Astrocyte of the spinal cord (primary cell): Measurements from ENCODE around the gene CACNG5.

ENCODE experiments used
- DNase-seq: peaks from one replicate; pipeline ENCODE4 v3.0.0; 2011; ENCODE audit warnings: low read depth, low spot score
- H3K4me3 ChIP-seq: 2 replicates; pipeline ENCODE4 v1.5.1; 2011; ENCODE audit warnings: low read depth, mild to moderate bottlenecking, low read length, moderate library complexity
- CTCF ChIP-seq: IDR thresholded peaks from 2 replicates; pipeline ENCODE4 v1.5.1; 2012; ENCODE audit warnings: low read depth, mild to moderate bottlenecking, low read length, inconsistent platforms
- in situ Hi-C: cut with HindIII; loops from 2 replicates; pipeline ENCODE4 v1.10.0; 2017; ENCODE audit warnings: low sequenced_read_pairs

Gene CACNG5

GRCh38 chr17:66814570-66814969, 20.3 kb upstream of the CACNG5 start:
- no peak for DNase-seq
- H3K4me3 ChIP-seq: no peak overlapping the region
- in situ Hi-C loops: no loop called here
- TF ChIP-seq CTCF: no peak

- no peak overlapping the region for H3K4me3 ChIP-seq
- no peak for TF ChIP-seq CTCF
- in situ Hi-C loops: no loop called here
- DNase-seq: no peak
Measured at GRCh38 chr17:66817750-66818149, 17.2 kb upstream of the CACNG5 start.

DNA sequence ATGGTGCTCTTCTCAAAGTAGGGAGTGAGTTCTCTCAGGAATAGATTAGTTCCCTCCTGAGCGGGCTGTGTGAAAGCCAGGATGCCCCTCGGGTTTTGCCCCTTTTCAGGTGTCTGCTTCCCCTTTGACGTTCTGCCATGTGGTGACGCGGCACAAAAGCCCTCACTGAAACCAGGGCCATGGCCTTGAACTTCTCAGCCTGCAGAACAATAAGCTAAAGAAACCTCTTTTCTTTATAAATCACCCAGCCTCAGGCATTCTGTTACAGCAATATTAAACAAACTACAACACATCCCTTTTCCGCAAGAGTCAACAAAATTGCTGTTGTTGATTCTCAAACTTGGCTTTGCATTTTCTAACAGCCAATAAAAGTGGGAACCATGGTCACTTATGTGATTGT, 15.5 kb upstream of the CACNG5 start:
- in situ Hi-C loops: no loop called here
- DNase-seq: no peak
- TF ChIP-seq CTCF: no peak
- H3K4me3 ChIP-seq: no peak overlapping the region

- in situ Hi-C loops: no loop called here
- no peak for DNase-seq
- no peak for TF ChIP-seq CTCF
- no peak overlapping the region for H3K4me3 ChIP-seq
Measured at GRCh38 chr17:66822009-66822408, 12.9 kb upstream of the CACNG5 start.

DNA sequence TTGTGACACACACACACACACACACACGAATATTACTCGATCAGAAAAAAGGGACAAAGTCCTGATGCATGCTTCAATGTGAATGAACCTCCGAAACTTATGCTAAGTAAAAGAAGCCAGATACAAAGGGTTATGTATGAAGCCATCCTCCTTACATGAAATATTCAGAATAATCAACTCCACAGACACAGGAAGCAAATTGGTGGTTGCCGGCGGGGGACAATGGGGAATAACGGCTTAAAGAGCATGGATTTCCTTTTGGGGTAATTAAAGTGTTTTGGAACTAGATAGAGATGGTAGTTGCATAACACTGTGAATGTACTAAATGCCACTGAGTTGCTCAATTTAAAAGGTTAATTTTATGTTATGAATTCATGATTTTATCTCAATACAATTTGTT, 8.1 kb upstream of the CACNG5 start:
- no peak for TF ChIP-seq CTCF
- in situ Hi-C loops: no loop called here
- no peak for DNase-seq
- no peak overlapping the region for H3K4me3 ChIP-seq

GRCh38 chr17:66829386-66829864, 5.5 kb upstream of the CACNG5 start:
- no peak for TF ChIP-seq CTCF
- no peak overlapping the region for H3K4me3 ChIP-seq
- in situ Hi-C loops: no loop called here
- peak; percentile 74 for DNase-seq

- TF ChIP-seq CTCF: no peak
Measured at GRCh38 chr17:66829883-66830282, 5.0 kb upstream of the CACNG5 start.

More at GRCh38 chr17:66829883-66830282, 5.0 kb upstream of the CACNG5 start:
- in situ Hi-C loops: no loop called here
- no peak overlapping the region for H3K4me3 ChIP-seq
- DNase-seq: no peak
